Measurements from ENCODE around the gene SAA4. TPM values are rescaled to one million over a fixed set of nuclear protein-coding genes. Genes with fewer than 3 reads are reported as not detected.

Gene SAA4
- total RNA-seq, 1 experiment from 2014 or later = 0.50 TPM

- CTCF ChIA-PET = interaction anchor here (0.5 to 3.1 kb wide), 50 partner anchors 9 to 1461 kb away, joined by 3 to 40 read pairs (median 4); partner anchors contain the start of genes GTF2H1, HPS5, LDHA and SAA1
- no peaks in the 10 kb centered on the region for H3K36me3 Mint-ChIP-seq
- no peak overlapping the region for H3K27ac Mint-ChIP-seq
- peak; percentile 89 for ATAC-seq
- TF ChIP-seq ZNF138 (CRISPR knock-in tag; conservative IDR thresholded peaks at IDR 0.05) (no peak), CTCF (IDR thresholded peaks at IDR 0.05) (peak; percentile 89)
- POLR2A ChIA-PET = interaction anchor here (0.7 kb wide), 1 partner anchor 10 kb away, joined by 3 read pairs; no protein-coding TSS in a partner anchor
- H3K4me3 Mint-ChIP-seq = no peak overlapping the region
- peaks cover 9% of the 10 kb centered on the region; the same call in 1 of the 2 replicates for H3K9me3 Mint-ChIP-seq
- no peaks in the 10 kb centered on the region for H3K4me1 Mint-ChIP-seq
- DNase-seq (ENCODE audit: low spot score) = peak; percentile 70
- peaks cover 6% of the 10 kb centered on the region; the same call in 1 of the 2 replicates for H3K27me3 Mint-ChIP-seq (ENCODE audit: low read depth)
These were observed 7.3 kb upstream of the SAA4 start for GRCh38 chr11:18243783-18244362.

GRCh38 chr11:18239655-18240054 is 3.1 kb upstream of the SAA4 start:
- Mint-ChIP-seq H3K9me3 (peaks cover 9% of the 10 kb centered on the region; the same call in 1 of the 2 replicates), H3K36me3 (no peaks in the 10 kb centered on the region), H3K27ac (no peak overlapping the region), H3K4me1 (no peaks in the 10 kb centered on the region), H3K27me3 (ENCODE audit: low read depth) (peaks cover 14% of the 10 kb centered on the region; the same call in 1 of the 2 replicates), H3K4me3 (no peak overlapping the region)
- ChIA-PET CTCF (interaction anchor here (1.3 kb wide), 1 partner anchor 68 kb away, joined by 4 read pairs; no protein-coding TSS in a partner anchor), POLR2A (no interaction called here)
- DNase-seq (ENCODE audit: low spot score) = no peak
- TF ChIP-seq ZNF232 (CRISPR knock-in tag; IDR thresholded peaks at IDR 0.05) = no peak
- no peak for TF ChIP-seq USF2 (CRISPR knock-in tag; IDR thresholded peaks at IDR 0.05)
- TF ChIP-seq ZMAT4 (CRISPR knock-in tag; IDR thresholded peaks at IDR 0.05) = no peak
- TF ChIP-seq HMGXB4 (CRISPR knock-in tag; IDR thresholded peaks at IDR 0.05) = no peak
- TF ChIP-seq E2F5 (CRISPR knock-in tag; IDR thresholded peaks at IDR 0.05) = no peak
- TF ChIP-seq NFYB (CRISPR knock-in tag; conservative IDR thresholded peaks at IDR 0.05; ENCODE audit: low read depth) = no peak
- TF ChIP-seq SMAD4 (CRISPR knock-in tag; IDR thresholded peaks at IDR 0.05) = no peak
- no peak for TF ChIP-seq TCF7 (CRISPR knock-in tag; IDR thresholded peaks at IDR 0.05; ENCODE audit: low read depth)
- no peak for ATAC-seq

GRCh38 chr11:18235394-18236334 is 938 bp downstream of the SAA4 start:
- Mint-ChIP-seq H3K36me3 (no peaks in the 10 kb centered on the region), H3K27me3 (ENCODE audit: low read depth) (peaks cover 14% of the 10 kb centered on the region; the same call in 1 of the 2 replicates), H3K27ac (no peak overlapping the region), H3K9me3 (peaks cover 4% of the 10 kb centered on the region), H3K4me3 (no peak overlapping the region), H3K4me1 (no peaks in the 10 kb centered on the region)
- ChIA-PET POLR2A (interaction anchor here (0.6 kb wide), 1 partner anchor 329 kb away, joined by 4 read pairs; no protein-coding TSS in a partner anchor), CTCF (interaction anchor here (2.8 to 3.1 kb wide), 2 partner anchors 8 to 32 kb away, joined by 11 to 17 read pairs; no protein-coding TSS in a partner anchor)
- DNase-seq (ENCODE audit: low spot score) (no peak), ATAC-seq (no peak; the same call in 1 of the 2 replicates)
- TF ChIP-seq CREM (CRISPR knock-in tag; IDR thresholded peaks at IDR 0.05) (no peak), ATF3 (CRISPR knock-in tag; conservative IDR thresholded peaks at IDR 0.05) (no peak), ZBTB43 (CRISPR knock-in tag; IDR thresholded peaks at IDR 0.05) (no peak), STAT6 (CRISPR knock-in tag; conservative IDR thresholded peaks at IDR 0.05; ENCODE audit: low read depth) (no peak), HMGXB4 (CRISPR knock-in tag; IDR thresholded peaks at IDR 0.05) (no peak)
